Large intestine (tissue), 3 donors: ENCODE results near the gene POLL. TPM values are rescaled to one million over a fixed set of nuclear protein-coding genes. Genes with fewer than 3 reads are reported as not detected.
A peak's percentile ranks its signal among the peaks of the same experiment; 100 is the strongest.

Experiments
- DNase-seq, 2 donors: peaks; one replicate each; pipeline versions ENCODE4 v3.0.0 to v3.0.0-alpha.2; 2013
- H3K27ac ChIP-seq: one replicate; pipeline ENCODE4 v1.5.1; 2013; ENCODE audit warnings: low read length
- H3K27me3 ChIP-seq: 2 replicates; pipeline ENCODE4 v1.6.1; 2013; ENCODE audit warnings: low read length; ENCODE audit not compliant: control insufficient read depth, insufficient read depth
- H3K36me3 ChIP-seq: 2 replicates; pipeline ENCODE4 v1.6.1; 2013; ENCODE audit warnings: low read length; ENCODE audit not compliant: control insufficient read depth, insufficient read depth
- H3K4me1 ChIP-seq: one replicate; pipeline ENCODE4 v1.6.1; 2013; ENCODE audit warnings: low read length; ENCODE audit not compliant: control insufficient read depth, insufficient read depth
- H3K4me3 ChIP-seq: one replicate; pipeline ENCODE4 v1.5.1; 2013; ENCODE audit warnings: low read length
- H3K9me3 ChIP-seq: one replicate; pipeline ENCODE4 v1.6.1; 2013; ENCODE audit warnings: mild to moderate bottlenecking, low read depth, low read length, moderate library complexity; ENCODE audit not compliant: control insufficient read depth
- WGBS: methylation state at CpG from one replicate; pipeline ENCODE4 v1.1.5; 2013; ENCODE audit warnings: low lambda C conversion rate; ENCODE audit not compliant: insufficient coverage; 5-methylcytosine and 5-hydroxymethylcytosine counted together
- polyA plus RNA-seq: library from polyadenylated mRNA; unstranded; fragments of 120-200 nt; gene quantifications from one replicate; pipeline ENCODE4 v1.2.1, GENCODE V29; 2013

Gene POLL
- polyA plus RNA-seq, 1 donor = 31.4 TPM

- H3K36me3 ChIP-seq = peaks cover 8% of the 10 kb centered on the region
- H3K4me1 ChIP-seq = no peaks in the 10 kb centered on the region
- H3K27me3 ChIP-seq = peaks cover 16% of the 10 kb centered on the region
- no peak overlapping the region for H3K27ac ChIP-seq
- no peak for DNase-seq
- no CpG with 5 or more reads among the region's 18 CpGs for WGBS
- H3K4me3 ChIP-seq = no peak overlapping the region
- no peaks in the 10 kb centered on the region for H3K9me3 ChIP-seq
Measured at GRCh38 chr10:101558671-101559595, 29.1 kb downstream of the POLL start.

DNA sequence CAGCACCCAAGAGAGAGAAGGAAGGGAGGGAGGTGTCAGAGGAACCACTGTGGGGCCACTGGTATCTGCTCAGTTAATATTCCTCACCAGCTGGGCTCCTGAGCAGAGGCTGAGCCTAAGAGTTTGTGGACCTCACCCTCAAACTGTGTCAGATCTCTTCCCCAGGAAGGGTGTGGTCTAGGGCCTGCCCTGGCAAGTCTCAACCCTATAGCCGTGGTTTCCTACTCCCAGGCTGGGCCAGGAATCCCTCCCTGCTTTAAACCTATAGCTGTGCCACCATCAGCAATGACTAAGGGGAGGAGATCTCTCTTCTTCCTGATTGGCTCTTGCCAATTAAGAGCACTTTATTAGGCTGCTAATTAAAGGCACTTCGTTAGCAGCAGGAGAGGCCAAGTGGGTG, 29.9 kb downstream of the POLL start:
- no CpG with 5 or more reads among the region's 2 CpGs for WGBS
- Histone ChIP-seq H3K27me3 (peaks cover 13% of the 10 kb centered on the region), H3K4me3 (no peak overlapping the region), H3K4me1 (no peaks in the 10 kb centered on the region), H3K9me3 (no peaks in the 10 kb centered on the region), H3K36me3 (peaks cover 14% of the 10 kb centered on the region), H3K27ac (no peak overlapping the region)
- DNase-seq = no peak

DNA sequence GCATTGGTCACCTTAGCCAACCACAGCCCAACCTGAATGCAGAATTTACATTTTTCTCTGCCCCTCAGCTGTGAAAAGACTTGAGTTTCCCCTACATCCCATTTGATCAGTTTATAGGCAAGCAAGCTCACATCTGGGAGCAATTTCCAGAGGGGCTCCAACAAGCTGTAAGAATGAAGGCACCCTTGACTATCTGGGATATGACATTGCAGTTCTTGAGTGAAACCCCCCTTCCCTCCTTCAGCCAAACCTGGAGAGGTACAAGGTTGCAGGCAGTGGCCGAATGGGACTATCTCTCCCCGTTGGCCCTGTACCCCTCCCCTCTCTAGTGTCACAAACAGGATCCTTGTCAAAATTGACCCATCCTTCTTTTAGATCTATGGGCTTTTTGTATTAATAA, 30.5 kb downstream of the POLL start:
- peaks cover 20% of the 10 kb centered on the region for H3K36me3 ChIP-seq
- no peak overlapping the region for H3K27ac ChIP-seq
- H3K9me3 ChIP-seq = no peaks in the 10 kb centered on the region
- no peak for DNase-seq
- no peak overlapping the region for H3K4me3 ChIP-seq
- peaks cover 8% of the 10 kb centered on the region for H3K27me3 ChIP-seq
- H3K4me1 ChIP-seq = no peaks in the 10 kb centered on the region
- 80% methylated on average over 1 of the region's 2 CpGs for WGBS

DNA sequence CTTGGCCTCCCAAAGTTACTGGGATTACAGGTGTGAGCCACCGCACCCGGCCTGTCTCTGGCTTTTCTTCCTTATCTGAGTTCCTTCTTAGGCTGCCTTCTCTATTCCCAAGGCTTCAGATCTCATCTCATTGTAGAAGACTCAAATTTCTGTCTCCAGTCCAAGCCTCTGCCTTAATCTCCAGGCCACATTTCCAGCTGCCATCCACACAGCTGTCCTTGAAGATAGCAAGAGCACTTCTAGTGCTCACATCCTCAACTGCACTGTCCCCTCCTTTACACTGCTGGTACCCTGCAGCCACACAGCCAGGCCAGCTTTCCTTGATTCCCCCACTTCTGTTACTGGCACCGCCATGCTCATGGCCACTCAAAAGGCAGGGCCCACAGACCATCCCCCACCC, 35.6 kb downstream of the POLL start:
- Histone ChIP-seq H3K4me3 (no peak overlapping the region), H3K27me3 (no peaks in the 10 kb centered on the region), H3K9me3 (no peaks in the 10 kb centered on the region), H3K36me3 (peaks cover 35% of the 10 kb centered on the region), H3K27ac (no peak overlapping the region), H3K4me1 (no peaks in the 10 kb centered on the region)
- no peak for DNase-seq
- no CpG with 5 or more reads among the region's 3 CpGs for WGBS

- Histone ChIP-seq H3K9me3 (no peaks in the 10 kb centered on the region), H3K36me3 (peaks cover 35% of the 10 kb centered on the region), H3K4me1 (no peaks in the 10 kb centered on the region), H3K4me3 (no peak overlapping the region), H3K27ac (no peak overlapping the region), H3K27me3 (no peaks in the 10 kb centered on the region)
- no CpG with 5 or more reads among the region's 2 CpGs for WGBS
- no peak for DNase-seq
Measured at GRCh38 chr10:101550965-101551364, 37.1 kb downstream of the POLL start.

DNA sequence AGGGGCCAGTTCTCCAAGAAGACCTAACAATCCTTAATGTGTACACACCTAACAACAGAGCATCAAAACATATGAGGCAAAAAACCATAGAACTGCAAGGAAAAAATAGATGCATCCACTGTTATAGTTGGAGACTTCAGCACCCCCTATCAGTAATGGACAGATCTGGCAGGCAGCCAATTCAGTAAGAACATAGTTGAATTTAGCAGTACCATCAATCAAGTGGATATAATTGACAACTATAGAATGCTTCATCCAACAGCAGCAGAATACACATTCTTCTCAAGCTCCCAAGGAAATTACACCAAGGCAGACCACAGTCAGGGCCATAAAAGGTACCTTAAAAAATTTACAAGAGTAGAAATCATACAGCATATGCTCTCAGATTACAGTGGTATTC, 42.2 kb downstream of the POLL start:
- H3K36me3 ChIP-seq = peaks cover 7% of the 10 kb centered on the region
- no peaks in the 10 kb centered on the region for H3K9me3 ChIP-seq
- no peak overlapping the region for H3K27ac ChIP-seq
- DNase-seq = no peak
- H3K27me3 ChIP-seq = no peaks in the 10 kb centered on the region
- H3K4me3 ChIP-seq = no peak overlapping the region
- H3K4me1 ChIP-seq = no peaks in the 10 kb centered on the region

GRCh38 chr10:101538446-101538845, 49.6 kb downstream of the POLL start:
- H3K4me3 ChIP-seq = no peak overlapping the region
- no peaks in the 10 kb centered on the region for H3K27me3 ChIP-seq
- H3K4me1 ChIP-seq = no peaks in the 10 kb centered on the region
- no peaks in the 10 kb centered on the region for H3K9me3 ChIP-seq
- WGBS = no CpG with 5 or more reads among the region's 2 CpGs
- H3K36me3 ChIP-seq = peaks cover 28% of the 10 kb centered on the region
- DNase-seq = no peak
- H3K27ac ChIP-seq = no peak overlapping the region

GRCh38 chr10:101536800-101537199, 51.3 kb downstream of the POLL start:
- no peak overlapping the region for H3K4me3 ChIP-seq
- peaks cover 41% of the 10 kb centered on the region for H3K36me3 ChIP-seq
- no peaks in the 10 kb centered on the region for H3K27me3 ChIP-seq
- no peak for DNase-seq
- no peak overlapping the region for H3K27ac ChIP-seq
- no peaks in the 10 kb centered on the region for H3K4me1 ChIP-seq
- H3K9me3 ChIP-seq = no peaks in the 10 kb centered on the region

DNA sequence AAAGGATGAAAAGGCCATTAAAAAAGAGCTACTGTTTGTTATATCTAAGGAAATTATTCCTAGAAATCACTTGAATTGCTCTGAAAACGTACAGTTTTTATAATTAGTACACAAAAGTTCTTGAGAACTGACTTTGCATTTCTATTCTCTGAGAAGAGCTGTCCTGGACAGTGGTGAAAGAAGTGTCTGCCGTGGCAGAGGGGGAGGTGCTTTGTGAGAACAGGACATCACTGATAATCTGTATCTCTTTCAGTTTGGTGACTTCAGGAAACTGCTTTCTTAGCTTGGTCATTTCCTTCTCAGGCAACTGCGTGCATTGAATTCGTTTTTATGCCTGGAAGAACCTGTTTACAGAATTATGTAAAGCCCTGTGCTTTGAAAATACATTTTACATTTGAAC, 52.1 kb downstream of the POLL start:
- Histone ChIP-seq H3K9me3 (no peaks in the 10 kb centered on the region), H3K27me3 (no peaks in the 10 kb centered on the region), H3K27ac (no peak overlapping the region), H3K4me3 (no peak overlapping the region), H3K4me1 (no peaks in the 10 kb centered on the region), H3K36me3 (peaks cover 41% of the 10 kb centered on the region)
- 86% methylated on average over 1 of the region's 4 CpGs for WGBS
- DNase-seq = no peak

DNA sequence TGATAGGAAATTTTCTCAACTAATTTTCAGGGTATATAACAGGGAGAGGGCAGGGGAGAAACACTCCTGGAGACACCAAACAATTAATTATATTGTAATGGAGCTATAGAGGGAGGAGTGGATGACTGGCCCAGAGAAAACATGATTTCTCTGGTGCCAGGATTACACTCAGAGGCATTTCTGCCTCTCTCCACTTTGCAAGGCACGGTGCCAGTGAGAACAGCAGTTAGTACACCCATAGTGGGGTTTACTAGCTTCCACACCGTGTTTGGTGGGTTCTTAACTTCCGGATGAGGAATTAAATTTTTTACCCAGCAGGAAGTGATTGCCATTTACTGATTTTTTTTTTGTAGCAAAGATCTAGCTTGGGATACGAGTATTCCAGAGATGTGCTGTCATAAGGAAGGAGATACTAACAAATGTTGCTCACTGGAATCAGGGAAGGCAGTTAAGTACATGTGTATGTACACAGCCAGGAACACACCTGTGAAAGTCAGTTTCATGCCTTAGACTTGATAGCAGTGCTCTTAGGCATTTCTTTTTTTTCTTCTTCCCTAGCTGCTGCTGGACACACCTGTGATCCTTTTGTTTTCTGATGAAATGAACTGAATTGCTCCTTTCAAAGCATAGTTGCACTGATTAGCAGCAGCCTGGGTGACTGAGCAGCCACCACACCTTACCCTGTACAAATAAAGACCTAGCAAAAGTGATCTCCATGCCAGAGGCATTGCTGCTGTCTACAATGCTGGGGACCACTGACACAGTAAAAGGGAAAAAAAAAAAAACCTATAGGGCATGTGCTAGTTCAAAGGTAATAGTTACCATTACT, 58.1 kb downstream of the POLL start:
- H3K27me3 ChIP-seq = no peaks in the 10 kb centered on the region
- no peaks in the 10 kb centered on the region for H3K9me3 ChIP-seq
- peak in 1 of 2 donors; percentile 9 for DNase-seq
- 60% methylated on average over 1 of the region's 4 CpGs for WGBS
- H3K27ac ChIP-seq = no peak overlapping the region
- H3K4me3 ChIP-seq = no peak overlapping the region
- peaks cover 24% of the 10 kb centered on the region for H3K36me3 ChIP-seq
- H3K4me1 ChIP-seq = no peaks in the 10 kb centered on the region
